ENCODE results near the gene OR6P1.

OR6P1 gene

DNA sequence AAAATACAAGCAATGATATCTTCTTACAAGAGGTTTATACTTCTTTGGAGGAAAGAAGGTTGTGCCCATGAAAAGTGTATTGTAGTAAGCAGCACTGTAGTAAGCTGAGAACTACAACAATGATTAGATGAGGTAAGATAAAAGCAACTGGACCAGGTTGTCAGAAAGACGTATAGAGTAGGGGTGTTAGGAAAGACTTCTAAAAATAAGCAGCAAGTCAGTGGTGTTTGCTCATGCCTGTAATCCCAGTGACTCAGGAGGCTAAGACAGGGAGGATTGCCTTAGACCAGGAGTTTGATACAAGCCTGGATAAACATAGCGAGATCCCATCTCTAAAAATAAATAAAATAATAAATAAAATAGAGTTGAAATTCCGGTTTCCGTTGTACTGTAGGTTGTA is 13.6 kb upstream of the OR6P1 start:
- TF ChIP-seq, protein P1, sequence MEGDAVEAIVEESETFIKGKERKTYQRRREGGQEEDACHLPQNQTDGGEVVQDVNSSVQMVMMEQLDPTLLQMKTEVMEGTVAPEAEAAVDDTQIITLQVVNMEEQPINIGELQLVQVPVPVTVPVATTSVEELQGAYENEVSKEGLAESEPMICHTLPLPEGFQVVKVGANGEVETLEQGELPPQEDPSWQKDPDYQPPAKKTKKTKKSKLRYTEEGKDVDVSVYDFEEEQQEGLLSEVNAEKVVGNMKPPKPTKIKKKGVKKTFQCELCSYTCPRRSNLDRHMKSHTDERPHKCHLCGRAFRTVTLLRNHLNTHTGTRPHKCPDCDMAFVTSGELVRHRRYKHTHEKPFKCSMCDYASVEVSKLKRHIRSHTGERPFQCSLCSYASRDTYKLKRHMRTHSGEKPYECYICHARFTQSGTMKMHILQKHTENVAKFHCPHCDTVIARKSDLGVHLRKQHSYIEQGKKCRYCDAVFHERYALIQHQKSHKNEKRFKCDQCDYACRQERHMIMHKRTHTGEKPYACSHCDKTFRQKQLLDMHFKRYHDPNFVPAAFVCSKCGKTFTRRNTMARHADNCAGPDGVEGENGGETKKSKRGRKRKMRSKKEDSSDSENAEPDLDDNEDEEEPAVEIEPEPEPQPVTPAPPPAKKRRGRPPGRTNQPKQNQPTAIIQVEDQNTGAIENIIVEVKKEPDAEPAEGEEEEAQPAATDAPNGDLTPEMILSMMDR (IDR thresholded peaks at IDR 0.05; ENCODE audit: extremely low read depth, missing control alignments): no peak
- DNase-seq (ENCODE audit: low spot score): no peak

DNA sequence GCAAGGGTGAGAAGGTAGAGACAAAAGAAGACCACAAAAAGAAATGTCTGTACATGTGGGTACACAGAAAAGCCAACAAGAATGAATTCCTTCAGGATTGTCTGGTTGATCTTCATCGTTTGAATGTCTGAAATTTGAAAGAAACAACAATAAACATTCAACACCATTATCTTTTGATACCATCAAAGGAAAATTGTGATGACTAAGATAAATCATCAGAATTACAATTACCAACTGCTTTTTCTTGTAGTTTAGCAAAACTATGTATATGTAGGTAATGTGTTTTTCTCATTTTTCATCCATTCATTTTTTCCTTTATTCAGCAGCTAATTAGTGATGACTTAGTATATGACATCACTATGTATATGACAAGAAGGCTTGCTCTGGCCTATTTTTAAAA is 9.4 kb upstream of the OR6P1 start, which contains the start of gene OR10X1:
TSS of gene OR10X1 (minus strand) at position 167 of the 400 bp plus-strand sequence. CDS start at position 167, 0 bp downstream.
- TF ChIP-seq, protein P1 (IDR thresholded peaks at IDR 0.05; ENCODE audit: extremely low read depth, missing control alignments): no peak
- DNase-seq (ENCODE audit: low spot score): no peak

DNA sequence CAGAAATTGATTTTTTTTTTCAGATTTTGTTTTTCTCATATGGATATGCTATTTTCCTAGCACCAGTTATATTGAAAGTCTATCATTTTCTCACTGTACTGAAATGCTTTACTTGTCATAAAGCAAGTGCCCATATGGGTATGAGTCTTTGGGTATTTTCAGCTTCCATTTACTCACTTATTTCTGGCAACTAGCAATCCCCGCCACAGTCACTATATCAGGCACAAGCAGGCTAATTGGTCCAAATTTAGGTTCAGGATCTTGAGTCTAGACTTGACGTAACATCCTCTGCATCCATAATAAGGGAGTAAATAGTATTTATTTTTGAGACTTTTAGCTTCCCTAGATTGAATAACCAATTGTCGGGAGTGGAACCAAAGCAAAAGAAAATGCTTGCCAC is 7.2 kb upstream of the OR6P1 start:
- TF ChIP-seq, protein P1 (IDR thresholded peaks at IDR 0.05; ENCODE audit: extremely low read depth, missing control alignments): no peak
- DNase-seq (ENCODE audit: low spot score): no peak

DNA sequence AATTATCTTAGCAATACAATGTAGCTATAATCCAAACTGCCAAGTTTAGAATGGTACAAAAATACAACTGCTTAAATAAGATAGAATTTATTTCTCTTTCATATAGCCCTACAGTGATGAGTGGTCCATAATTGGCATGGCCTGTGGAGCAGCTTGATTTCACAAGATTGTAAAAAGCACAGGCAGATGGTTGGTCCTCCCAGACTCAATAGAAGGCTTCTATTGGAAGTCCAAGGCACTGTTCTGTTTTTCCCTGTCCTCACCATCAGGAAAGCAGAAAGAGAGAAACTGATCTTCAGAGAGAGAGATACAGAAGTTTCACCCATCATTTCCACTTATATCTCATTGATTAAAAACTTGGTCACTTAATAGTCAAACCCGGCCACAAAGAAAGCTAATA is 1.8 kb upstream of the OR6P1 start:
- TF ChIP-seq, protein P1 (IDR thresholded peaks at IDR 0.05; ENCODE audit: extremely low read depth, missing control alignments): no peak
- no peak for DNase-seq (ENCODE audit: low spot score)

DNA sequence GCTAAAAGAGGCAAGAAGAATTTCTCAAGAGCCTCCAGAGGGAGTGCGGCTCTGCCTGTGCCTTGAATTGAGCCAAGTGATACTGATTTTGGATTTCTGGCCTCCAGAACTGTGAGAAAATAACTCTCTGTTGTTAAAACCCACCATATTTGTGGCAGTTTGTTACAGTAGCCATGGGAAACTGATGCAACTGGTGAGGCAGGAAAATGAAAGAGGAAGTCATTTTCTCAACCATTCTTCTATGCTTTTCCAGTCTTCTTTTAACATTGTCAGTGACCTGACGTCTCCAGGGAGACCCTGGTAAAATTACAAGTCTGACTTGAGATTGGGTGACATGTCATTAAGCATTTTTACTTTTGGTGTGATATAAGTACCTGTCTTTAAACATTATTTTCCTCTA is 5.8 kb downstream of the OR6P1 start:
- TF ChIP-seq, protein P1 (IDR thresholded peaks at IDR 0.05; ENCODE audit: extremely low read depth, missing control alignments): no peak
- no peak for DNase-seq (ENCODE audit: low spot score)

DNA sequence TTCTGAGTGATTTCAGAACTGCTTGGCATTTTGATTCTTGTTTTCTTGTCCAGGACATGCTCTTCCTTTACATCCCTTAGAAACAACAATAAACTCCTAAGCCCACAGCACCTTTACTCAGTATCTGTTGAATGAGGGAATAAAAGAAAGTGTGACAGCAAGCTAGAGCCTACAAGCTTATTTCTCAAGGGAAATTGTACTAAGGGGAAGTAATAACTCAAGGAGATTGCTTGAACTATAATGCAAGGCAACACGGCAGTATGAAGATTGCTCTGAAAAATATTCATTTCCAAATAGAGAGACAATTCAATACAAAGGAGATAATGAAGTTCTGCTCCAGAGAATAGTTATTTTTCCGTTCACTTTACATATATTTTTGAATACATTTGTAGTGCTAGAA is 6.5 kb downstream of the OR6P1 start:
- no peak for DNase-seq (ENCODE audit: low spot score)
- TF ChIP-seq, protein P1 (IDR thresholded peaks at IDR 0.05; ENCODE audit: extremely low read depth, missing control alignments): no peak

DNA sequence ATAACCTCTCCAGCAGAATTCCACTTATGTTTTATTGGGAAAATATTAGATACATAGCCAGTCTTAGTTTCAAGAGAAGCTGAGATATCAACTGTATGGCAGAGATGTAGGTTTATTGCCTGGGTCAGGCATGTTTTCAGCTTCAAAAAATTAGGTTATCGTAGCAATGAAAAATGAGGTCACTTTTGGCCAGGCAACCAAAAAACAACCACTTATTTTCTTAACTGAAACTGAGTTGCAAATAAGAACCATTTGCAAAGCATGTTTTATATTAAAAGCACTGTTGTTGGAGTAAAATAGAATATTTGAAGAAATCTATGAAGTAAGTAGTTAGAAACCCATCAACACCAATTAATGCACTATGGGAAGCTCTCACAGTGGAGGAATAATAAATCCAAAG is 10.7 kb downstream of the OR6P1 start:
- TF ChIP-seq, protein P1 (IDR thresholded peaks at IDR 0.05; ENCODE audit: extremely low read depth, missing control alignments): no peak
- DNase-seq (ENCODE audit: low spot score): no peak

Data from GM20000 (cell line).